Panc1 (cell line): ENCODE results near the gene BEGAIN.

Experiments used
- CTCF ChIP-seq: fragments of 450-650 bp; IDR thresholded peaks from 2 replicates; pipeline ENCODE4 v1.5.1; 2017; ENCODE audit warnings: mild to moderate bottlenecking
- POLR2AphosphoS5 ChIP-seq: IDR thresholded peaks from 2 replicates; pipeline ENCODE4 v1.6.1; 2012; ENCODE audit warnings: mild to moderate bottlenecking, low read depth, low read length, moderate library complexity
- SIN3A ChIP-seq: IDR thresholded peaks from 2 replicates; pipeline ENCODE4 v1.6.1; 2012; ENCODE audit warnings: low read depth, mild to moderate bottlenecking, low read length, moderate library complexity, borderline replicate concordance; ENCODE audit not compliant: insufficient read depth
- TCF7L2 ChIP-seq: IDR thresholded peaks from 2 replicates; pipeline ENCODE4 v1.6.1; 2011; ENCODE audit warnings: mild to moderate bottlenecking, low read depth, low read length, inconsistent platforms

GRCh38 chr14:100526632-100527031, 60.6 kb downstream of the BEGAIN start:
- TF ChIP-seq CTCF, result no peak
- TF ChIP-seq POLR2AphosphoS5, result no peak
- TF ChIP-seq TCF7L2, result no peak
- TF ChIP-seq SIN3A, result no peak
